HTERT RPE-1 (cell line): Measurements from ENCODE around the gene NGF.

ENCODE experiments used
- in situ Hi-C: fragments of 300-500 bp; cut with MboI; formaldehyde crosslinking; loops from 4 replicates; pipeline ENCODE4 v1.14.3; 2020; ENCODE audit warnings: low sequenced_read_pairs

Gene NGF

DNA sequence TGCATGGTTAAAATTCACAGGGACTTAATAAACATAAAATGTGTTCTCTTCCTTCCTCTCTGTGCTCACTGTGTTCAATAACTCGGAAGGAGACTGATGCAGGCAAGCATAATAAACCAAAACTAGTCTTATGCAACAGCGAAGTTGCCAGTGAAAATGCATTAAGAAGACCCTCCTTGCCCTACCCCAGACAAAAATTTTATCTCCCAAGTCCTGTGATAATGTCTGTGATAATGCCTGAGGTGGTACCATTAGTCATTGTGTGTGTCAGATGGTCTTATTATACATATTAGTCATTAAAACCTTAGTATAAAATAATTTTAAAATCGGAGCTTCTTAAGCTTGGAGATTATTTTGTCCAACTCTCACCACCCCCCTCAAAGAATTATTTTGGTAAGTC lies 97.8 kb downstream of the NGF start:
- in situ Hi-C loops, result no loop called here

DNA sequence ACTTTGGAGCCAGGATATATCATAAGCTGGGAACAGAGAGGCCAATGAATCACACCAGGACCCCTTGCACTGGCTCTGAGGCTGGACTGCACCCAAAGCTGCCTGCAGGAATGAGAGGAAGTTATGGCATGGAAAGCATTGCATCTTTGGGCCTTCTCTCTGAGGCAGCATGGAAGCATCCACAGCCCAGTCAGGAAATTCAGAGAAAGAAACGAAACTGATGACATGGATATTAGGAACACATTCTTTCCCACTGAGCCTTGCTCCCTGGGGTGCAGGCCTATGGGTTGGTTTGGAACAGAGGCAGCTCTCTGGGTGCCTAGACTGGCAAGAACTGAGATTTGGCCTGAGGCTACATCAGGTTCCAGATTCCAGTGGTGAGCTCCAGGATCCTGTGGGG lies 98.6 kb downstream of the NGF start:
- in situ Hi-C loops, result no loop called here

DNA sequence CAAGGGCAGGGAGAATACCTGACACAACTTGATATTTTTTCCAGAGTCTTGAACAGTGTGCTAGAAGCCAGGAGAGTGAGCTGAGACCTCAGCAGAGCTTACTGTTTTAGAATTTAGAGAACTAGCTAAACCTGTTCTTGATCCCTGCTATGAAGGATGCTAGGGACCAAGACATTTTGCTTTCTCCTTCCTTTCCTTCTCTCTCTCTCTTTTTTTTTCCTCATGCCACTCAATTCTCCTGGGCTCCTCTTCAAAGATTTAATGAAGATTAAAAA lies 99.0 kb downstream of the NGF start:
- in situ Hi-C loops, result no loop called here

DNA sequence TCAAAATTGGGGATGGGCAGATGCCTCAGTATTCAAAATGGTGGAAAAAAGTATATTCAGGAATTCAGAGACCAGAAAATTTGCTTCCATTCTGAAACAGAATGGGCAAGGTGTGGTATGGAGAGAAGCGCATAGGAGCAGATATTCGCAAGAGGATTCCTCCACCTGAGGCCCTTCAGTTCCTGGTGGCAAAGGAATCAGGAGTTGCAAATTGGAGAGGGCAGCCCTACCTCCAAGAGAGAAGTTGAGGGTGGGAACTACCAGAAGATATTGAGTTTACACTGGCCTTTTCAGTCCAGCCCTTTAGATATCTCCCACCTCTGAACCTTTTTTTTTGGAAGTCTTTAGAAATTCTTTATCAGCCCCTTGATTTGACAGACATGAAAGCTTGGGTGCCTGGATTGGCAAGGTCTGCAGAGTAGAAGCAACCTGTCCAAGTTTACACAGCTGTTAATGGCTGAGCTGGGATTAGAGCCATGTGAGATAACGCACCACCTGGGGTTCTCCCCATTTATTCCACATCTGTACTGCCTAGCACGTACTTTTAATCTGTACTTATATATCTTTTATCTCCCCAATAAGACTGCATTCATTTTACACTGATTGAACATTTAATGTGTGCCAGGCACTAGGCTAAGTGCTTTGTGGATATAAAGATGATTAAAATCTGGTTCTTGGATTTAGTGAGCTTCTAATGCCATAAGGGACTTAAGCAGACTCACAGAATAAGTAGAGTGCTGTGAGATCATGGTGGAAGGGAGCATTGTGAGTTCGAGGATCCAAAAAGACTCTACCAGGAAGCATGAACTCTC lies 99.5 kb downstream of the NGF start:
- in situ Hi-C loops, result no loop called here

DNA sequence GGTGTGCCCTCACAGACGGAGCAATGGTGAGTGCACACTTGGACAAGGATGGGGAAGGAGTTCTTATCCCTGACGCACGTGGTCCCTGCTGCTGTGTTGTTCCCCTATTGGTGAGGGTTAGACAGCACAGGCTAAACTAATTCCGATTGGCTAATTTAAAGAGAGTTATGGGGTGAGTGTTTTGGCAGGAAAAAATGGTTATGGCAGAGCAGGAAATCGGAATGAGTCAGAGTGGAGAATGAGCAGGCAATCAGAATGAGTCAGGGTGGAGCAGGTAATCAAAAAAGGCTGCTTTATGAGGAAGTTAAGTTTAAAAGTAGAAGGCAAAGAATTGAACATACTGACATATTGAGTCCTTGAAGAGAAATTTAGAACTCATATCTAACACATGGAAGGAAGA lies 100.5 kb downstream of the NGF start:
- in situ Hi-C loops, result no loop called here

DNA sequence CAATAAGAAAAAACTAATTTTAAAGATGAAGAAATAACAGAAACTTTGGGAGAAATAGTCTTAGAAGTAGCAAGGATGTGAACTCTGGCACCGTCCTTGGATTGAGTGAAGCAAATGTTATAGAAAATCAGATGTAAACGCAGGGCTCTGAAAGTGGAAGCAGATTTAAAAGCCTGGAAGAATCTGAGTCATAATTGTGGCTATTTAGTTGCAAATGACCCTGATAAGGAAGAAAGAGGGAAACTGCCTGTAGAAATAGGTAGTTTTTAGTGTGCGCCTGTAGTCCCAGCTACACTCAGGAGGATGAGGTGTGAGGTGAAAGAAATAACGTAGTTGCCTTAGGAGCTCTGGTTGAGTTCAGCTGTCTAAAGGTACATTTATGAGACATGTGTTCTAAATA lies 101.0 kb downstream of the NGF start:
- in situ Hi-C loops, result no loop called here
